GM11168 (cell line): Measurements from ENCODE around the gene LAD1.

ENCODE experiments used
- in situ Hi-C: fragments of 300-500 bp; cut with MboI; formaldehyde crosslinking; loops from one replicate; pipeline ENCODE4 v1.12.0; 2022; ENCODE audit warnings: low sequenced_read_pairs; ENCODE audit not compliant: unreplicated experiment

LAD1 gene

DNA sequence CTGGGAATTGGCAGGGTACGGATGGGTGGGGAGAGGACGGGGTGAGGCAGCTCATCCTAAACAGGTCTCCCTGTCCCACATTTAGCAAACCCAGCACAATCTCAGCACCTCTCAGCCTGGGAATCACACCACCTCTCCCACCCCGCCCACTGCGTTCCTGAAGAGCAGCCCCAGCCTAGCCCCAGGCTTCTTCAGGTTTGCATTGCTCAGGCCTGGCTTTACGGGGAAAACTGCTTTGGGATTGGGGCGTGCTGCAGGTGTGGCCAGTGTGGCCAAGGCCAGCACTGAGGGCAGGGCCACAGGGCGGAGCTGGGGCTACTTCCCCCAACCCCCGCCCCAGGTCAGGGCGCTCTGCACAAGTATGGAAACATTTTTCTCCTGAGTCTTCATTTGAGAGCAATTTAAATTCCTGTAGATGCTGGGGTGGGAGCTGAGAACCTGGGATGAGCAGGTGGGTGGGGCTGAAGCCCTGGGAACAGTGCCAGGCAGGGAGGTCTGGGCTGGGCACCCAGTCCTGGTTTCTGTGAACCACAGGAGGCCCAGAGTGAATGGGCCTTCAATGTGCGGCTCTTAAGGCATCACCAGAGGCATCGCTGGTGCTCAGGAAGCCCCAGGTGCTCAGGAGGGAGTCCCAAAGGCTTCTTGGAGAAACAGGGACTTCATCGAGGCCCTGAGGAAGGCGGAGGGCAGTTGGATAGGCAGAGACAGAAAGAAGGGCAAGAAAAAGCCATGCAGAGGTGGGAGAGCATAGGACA, 45.8 kb downstream of the LAD1 start:
- in situ Hi-C loops: no loop called here

DNA sequence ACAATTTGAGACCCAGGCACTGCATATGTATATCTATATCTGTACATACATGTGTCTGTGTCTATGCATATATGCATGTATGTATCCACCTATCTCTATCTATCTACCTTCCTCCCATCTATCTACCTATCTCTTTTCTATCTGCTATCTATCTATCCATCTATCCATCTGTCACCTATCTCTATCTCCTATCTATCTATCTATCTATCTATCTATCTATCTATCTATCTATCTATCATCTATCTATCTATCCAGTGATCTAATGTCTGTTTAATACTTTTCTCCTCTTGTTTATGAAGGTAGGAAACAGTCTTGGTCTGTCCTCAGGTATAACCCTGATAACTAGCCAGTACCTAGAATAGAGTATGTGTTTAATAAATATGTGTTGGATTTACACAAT, 47.5 kb downstream of the LAD1 start:
- in situ Hi-C loops: no loop called here

DNA sequence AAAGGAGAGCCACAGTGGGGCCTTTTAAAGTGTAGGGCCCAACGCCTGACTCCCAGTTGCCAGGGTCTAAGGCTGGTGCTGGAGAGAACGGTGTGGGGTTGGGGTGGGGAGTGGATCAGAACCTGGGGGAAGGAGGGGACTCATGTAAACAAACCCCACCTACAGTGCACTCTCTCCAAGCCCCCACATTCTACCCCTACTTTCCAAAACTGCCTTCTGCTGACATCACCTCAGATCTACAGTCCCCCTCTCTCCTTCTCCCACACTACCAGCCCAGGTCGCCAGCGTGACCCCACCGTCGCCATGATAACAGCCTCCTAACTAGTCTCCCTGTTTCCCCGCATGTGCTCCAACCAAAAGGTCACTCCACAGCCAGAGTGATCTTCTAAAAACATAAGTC, 48.2 kb downstream of the LAD1 start:
- in situ Hi-C loops: no loop called here

DNA sequence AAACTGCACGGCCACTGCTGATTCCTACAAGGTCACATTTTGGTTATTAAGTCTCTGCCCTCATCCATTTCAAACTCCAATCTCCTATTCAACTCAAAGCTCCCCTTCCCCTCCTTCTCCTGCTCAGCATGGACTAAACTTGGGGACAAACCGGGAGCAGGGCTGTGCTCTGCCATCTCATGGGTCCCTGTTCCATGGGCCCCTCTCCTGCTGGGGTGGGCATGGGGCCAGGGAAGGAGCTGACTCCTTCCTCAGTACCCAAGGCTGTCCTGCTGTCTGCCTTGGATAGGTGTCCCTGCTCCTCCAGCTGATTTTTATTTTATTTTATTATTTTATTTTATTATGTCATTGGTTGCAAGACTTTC, 48.8 kb downstream of the LAD1 start:
- in situ Hi-C loops: no loop called here

DNA sequence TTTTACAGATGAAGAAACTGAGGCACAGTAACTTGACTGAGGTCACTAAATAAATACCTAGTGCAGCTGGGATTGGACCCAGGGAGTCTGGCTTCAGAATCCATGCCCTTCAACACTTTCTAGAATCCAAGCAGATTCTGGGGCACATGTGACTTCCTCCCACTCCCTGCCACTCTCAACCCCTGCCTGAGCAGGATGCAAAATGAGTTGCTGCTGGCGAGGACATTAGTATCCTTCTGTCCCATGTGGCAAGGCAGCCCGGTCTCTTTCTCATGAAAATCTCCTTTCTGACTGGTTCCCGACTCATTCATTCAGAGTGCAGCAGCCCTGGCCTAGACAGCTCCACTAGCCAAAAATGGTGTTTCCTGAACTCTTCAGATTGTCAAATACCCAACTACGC, 50.0 kb downstream of the LAD1 start:
- in situ Hi-C loops: no loop called here

DNA sequence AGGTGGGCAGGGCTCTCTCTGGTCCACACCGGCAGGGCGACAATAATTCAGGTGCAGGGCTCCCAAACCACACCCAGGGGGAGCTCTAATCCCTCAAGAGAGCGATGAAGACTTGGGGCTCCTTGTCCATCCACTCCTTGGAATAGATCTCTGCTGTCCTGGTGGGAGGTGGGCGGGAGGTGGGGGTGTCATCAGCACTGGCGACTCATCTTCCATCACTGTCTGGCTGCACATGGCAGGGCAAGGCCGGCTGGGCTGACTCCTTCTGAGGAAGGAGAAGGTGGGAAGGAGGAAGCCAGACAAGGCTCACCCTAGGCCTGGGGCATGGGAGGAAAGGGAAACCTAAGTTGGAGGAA, 50.9 kb downstream of the LAD1 start:
- in situ Hi-C loops: no loop called here

DNA sequence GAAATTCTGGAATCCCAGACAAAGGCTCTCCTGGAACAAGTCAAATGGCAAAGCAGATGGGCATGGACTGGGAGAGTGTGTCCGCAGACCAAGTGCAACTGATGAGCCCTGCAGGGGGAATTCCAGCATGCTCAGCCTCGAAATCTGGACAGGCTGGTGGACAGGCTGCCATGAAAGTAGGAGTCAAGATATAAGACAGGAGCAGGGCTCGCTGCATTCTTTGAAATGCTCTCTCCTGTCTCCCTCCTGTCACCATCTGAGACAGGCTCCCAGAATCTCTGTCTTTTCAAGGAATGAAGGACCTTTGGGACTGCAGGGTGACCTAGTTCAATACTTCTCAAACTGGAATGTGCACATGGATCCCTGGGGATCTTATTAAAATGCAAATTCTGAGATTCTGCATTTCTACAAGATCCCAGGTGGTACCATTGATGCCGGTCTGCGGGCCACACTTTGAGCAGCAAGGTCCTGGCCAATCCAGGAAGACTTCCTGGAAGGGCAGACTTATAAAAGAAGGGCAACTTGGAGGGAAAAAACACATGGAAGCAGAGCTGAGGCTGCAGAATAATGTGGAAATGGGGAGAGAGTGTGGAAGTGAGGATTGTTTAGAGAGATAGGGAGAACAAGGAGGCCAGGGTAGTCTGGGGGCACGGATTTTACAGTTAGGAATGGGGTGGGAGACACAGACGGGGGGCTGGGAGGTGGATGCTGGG, 51.5 kb downstream of the LAD1 start:
- in situ Hi-C loops: no loop called here

DNA sequence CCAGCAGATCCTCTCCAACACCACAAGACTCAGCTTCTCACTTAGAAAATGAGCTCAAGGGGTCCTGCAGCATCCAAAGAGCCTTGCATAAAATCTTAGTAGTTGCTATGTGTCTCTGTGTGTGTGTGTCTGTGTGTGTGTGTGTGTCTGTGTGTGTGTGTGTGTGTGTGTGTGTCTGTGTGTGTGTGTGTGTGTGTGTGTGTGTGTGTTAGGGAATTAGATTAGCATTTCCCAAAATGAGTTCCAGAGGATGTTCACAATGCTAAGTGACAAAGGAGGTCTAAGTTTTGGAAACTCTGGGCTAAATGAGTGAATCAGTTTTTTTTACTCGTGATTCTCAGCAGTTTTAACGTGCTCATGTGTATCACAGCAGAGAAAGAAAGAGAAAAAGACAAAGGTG, 52.1 kb downstream of the LAD1 start:
- in situ Hi-C loops: no loop called here

DNA sequence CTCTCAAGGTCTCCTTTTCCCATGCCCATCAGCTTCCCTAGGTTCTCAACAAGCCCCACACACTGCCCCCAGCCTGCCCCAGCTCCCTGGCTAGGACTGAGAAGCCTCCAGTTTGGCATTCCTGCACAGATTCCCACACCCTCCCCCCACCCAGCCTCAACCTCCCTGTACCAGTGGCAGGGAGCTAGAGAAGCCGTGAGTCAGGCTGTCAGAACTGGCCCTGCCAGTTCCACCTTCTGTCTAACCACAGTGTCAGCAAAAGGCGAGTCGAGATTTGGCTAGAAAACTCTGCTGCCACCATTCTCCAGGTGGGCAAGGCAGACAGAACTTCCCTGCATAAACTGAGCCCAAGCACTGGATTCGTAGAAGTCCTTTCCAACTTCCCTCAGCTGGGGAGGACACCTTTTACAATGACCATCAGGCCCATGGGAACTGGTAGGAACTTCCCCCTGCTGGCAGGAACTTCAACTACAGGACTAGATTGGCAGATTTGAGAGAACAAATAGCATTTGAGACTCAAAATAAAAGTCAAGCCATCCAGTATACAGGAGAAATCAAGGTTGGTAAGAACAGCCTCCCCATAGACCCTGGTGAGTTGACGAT, 52.7 kb downstream of the LAD1 start:
- in situ Hi-C loops: no loop called here

DNA sequence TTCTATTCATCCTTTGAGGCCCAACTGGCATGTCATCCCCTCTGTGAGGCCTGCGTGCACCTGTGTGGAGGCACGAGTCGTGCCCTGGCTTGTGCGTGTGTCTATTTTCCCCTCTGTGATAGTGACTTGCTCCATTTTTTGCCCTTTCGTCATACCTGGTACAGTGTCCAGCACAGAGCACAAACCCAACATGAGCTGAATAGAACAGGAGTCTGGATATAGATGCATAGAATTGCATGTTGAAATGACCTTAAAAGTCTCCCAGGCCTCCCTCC, 54.1 kb downstream of the LAD1 start:
- in situ Hi-C loops: no loop called here

DNA sequence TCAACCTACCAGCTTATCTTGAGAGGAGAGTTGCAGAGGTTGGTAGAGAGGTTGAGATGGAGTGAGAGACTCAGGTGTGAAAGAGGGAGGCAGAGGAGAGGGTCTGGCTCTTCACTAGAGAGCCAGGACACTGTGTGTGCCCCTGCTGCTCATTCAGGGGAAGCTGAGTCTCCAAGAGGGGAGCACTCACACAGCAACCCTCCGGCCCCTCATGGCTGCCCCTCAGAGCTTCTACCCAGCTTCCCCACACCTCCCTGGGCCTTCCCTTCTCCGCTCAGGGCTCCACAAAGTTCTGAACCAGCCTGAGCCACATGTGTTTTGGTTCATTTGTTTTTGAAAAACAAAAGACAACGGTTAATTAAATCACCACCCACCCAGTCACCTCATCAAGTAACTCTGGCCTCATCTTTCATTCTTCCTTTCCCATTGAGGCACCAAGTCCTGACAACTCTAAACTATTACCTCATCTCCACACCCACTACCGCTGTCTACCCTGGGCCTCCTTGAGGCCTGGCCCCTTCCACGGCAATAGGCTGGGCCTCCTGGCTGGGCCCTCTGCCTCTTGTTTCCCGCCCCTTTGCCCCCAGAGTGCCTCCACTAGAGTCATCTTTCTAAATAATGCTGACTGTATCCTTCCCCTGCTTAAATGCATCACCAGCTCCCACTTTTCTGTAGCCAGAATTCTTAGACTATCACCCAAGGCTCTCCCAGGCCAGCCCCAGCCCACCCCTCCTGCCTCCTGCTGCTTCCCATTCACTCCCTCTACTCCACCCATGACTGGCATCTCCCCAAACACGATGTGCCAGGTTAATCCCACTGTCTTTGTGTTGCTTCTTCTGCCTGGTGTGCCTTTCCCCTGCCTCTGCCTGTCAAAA, 54.7 kb downstream of the LAD1 start:
- in situ Hi-C loops: no loop called here

DNA sequence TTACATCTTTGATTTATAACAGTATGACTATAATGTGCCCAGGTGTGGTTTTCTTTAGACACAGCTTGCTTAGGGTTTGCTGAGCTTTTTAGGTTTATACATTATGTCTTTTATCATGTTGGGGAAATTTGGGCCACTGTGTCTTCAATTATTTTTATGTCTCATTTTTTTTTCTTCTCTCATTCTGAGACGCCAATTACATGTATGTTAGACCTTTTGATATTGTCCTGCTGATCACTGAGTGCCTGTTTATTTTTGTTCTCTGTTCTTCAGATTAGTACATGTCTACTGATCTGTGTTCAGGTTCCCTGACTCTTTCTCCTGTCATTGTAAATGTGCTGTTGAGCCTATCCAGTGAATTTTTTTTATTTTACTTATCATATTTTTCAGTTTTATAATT, 57.7 kb downstream of the LAD1 start:
- in situ Hi-C loops: no loop called here

DNA sequence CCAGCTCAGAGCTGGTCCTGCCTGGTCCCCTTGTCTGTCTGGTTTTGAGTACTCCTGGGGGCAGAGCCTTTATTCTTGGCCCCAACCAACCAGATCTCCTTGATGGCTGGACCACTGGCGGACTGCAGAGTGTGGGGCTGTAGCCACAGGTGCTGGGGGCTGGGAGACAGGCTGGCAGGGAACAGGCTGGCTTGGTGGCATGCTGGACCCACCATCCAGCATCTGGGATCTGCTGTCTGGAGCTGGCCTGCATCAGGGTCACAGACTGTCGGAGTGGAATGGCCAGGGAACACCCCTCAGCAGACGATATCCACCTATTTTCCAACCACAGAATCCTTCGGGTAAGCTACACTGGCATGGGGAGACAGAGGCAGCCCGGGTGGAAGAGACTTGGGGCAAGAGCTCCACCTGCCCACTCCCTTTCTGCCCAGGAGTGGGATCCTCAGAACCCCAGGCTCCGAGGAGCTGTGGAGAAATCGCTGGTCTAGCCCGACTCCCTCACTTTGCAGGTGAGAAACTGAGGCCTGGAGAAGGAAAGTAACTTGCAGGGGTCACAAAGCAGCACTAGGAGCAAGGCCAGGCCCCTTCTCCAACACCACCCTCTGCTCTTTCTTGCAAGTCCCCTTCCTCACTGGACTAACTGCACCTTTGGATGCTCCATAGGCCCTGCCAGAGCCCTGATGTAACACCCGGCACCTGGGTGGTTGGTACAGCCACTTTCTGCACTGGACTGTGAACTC, 62.2 kb downstream of the LAD1 start:
- in situ Hi-C loops: no loop called here

DNA sequence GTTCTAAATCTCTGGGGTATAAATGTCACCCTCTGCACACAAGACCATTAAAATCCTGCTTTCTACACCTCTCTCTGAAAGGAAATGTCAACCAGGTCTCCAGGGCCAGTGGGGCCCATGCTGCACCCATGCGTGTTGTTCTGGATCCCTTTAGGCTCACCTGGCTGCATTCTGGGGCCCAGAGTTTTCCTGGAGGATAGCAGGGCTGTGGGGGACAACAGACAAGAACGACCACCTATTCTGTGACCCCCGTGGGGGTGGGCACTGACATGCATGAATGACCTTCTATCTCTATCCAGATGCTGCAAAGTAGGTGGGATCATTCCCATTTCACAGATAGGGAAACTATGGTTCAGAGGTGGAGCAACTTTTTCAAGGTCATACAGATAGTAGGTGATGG, 63.2 kb downstream of the LAD1 start:
- in situ Hi-C loops: no loop called here

DNA sequence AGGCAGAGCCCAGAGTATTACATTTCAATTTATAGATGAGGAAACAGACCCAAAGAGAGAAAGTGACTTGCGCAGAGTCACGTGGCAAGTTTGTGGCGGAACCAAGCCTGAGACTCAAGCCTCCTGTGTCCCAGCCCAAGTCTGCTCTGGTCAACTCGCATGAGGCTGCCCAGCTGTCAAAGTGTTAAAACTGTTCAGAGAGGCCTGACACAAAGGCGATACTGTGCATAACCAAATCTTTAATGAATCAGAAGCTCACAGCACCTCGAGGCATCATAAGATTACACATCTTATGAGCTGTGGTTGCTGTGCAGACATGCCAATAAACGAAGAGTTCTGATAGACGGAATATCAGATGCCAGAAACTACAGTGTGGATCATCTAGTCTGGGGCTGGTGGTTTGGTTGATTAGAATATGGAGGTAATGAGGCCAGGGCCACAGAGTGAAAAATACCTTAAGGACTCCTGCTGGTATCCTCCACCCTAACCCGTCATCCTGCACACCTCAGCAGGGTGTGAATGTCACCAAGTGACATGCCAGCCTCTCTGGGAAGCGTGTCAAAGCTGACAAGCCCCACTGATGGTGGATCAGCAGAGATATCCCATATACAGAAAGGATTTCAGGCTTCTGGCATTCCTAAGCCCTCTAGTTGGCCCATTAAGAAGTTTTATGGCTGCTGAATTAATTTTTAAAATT, 63.8 kb downstream of the LAD1 start:
- in situ Hi-C loops: no loop called here

DNA sequence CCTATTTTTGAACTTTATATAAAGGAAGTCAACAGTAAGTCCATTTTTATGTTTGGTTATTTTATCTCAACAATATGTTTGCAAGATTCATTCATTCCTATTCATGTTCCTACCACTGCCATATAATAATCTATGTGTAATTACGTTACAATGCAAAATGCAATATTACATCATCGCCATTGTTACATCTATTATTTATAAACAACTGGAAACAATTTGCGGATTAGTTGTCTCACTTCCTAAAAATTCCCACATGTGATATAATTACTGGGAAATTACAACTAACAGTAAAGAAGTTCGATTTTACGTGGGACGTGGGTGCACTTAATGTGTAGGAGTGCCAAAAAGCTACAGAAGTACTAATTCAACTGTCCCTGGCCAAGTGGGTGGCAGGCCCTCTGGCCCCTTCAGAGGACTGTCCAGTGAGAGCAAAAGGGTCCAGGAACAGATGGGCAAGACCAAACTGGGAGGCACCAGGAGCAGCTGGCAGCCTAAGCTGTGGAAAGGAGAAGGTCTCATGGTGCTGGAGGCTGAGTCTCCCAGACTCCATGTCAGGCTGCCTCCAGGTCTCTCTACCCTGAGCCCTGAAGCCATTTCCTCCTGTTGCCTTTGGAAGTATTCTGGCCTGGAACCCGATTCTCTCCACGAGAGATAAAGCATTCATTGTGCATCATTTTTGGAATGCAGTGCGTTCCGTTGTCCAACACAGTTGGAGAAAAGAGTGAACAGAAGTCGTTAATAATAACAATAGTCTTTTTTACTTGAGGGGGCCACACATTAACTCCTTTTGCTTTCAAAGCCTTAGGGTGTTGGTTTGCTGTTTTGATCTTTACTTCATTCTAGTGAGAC, 64.6 kb downstream of the LAD1 start:
- in situ Hi-C loops: no loop called here

DNA sequence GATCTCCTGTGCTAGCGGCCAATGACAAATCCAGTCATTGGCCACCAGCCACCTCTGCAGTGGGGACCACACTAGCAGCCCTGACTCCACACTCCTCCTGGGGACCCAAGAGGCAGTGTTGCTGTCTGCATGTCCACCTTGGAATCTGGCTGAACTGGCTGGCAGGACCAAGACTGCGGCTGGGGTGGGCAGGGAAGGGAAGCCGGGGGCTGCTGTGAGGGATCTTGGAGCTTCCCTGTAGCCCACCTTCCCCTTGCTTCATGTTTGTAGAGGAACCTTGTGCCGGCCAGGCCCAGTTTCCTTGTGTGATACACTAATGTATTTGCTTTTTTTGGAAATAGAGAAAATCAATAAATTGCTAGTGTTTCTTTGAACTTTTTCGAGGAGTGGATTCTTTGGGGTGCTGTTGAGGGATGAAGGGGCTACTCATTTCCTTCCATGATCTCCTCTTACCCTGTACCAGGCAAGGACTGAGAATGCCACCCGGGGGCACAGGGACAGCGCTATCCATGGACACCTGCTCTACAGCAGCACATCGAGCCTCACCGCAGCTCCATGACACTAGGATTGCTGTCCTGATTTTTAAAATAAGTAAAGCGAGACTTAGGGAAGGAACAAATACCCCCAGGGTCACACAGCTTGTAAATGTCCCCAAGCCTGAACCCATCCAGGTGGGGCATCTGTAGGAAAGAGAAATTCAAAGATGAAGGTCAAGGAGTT, 66.3 kb downstream of the LAD1 start:
- in situ Hi-C loops: no loop called here

DNA sequence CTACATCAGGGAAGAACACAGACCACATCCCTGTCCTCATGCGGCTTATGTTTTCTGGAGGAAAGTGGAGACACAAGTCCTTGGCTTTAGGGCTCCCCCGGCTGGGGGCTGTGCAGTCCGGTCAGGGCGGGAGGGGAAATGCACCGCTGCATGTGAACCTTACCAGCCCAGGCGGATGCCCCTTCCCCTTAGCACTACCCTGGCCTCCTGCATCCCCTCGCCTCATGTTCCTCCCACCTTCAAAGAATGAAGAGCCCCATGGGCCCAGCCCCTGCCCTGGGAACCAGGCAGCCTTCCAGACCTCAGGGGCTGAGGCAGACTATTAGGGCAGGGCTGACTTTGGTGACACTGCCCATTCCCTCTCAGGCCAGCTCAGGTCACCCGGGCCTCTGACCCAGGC, 67.1 kb downstream of the LAD1 start:
- in situ Hi-C loops: no loop called here
